Osteocyte (in vitro differentiated cells): Measurements from ENCODE around the gene SCGB3A2. TPM values are rescaled to one million over a fixed set of nuclear protein-coding genes. Genes with fewer than 3 reads are reported as not detected.

Source experiments
- DNase-seq: peaks from one replicate; pipeline ENCODE4 v3.0.0; 2021; ENCODE audit warnings: mixed read lengths; ENCODE audit not compliant: unreplicated experiment; ENCODE audit errors: extremely low spot score
- H3K27ac Mint-ChIP-seq: one replicate; pipeline ENCODE4 v1.8.0; 2021; ENCODE audit warnings: mild to moderate bottlenecking, mixed read lengths; ENCODE audit not compliant: unreplicated experiment
- H3K27me3 Mint-ChIP-seq: one replicate; pipeline ENCODE4 v1.8.0; 2021; ENCODE audit warnings: mixed read lengths; ENCODE audit not compliant: unreplicated experiment
- H3K36me3 Mint-ChIP-seq: one replicate; pipeline ENCODE4 v1.8.0; 2021; ENCODE audit warnings: mixed read lengths; ENCODE audit not compliant: unreplicated experiment
- H3K4me1 Mint-ChIP-seq: one replicate; pipeline ENCODE4 v1.8.0; 2021; ENCODE audit warnings: mixed read lengths; ENCODE audit not compliant: unreplicated experiment
- H3K4me3 Mint-ChIP-seq: one replicate; pipeline ENCODE4 v1.8.0; 2021; ENCODE audit warnings: mild to moderate bottlenecking, moderate library complexity, mixed read lengths; ENCODE audit not compliant: unreplicated experiment
- H3K9me3 Mint-ChIP-seq: one replicate; pipeline ENCODE4 v1.8.0; 2021; ENCODE audit warnings: mixed read lengths; ENCODE audit not compliant: unreplicated experiment
- total RNA-seq: library from RNA; stranded (reverse); gene quantifications from 2 replicates; pipeline ENCODE4 v1.2.1, GENCODE V29; 2021
- TF ChIP-seq, protein P1 (sequence below): fragments of 200-600 bp; sonication (generic); IDR thresholded peaks from 2 replicates; pipeline ENCODE4 v1.5.0; 2021; ENCODE audit warnings: antibody characterized with exemption, mild to moderate bottlenecking, moderate library complexity

Gene SCGB3A2
- total RNA-seq, 1 donor from 2014 or later: not detected

DNA sequence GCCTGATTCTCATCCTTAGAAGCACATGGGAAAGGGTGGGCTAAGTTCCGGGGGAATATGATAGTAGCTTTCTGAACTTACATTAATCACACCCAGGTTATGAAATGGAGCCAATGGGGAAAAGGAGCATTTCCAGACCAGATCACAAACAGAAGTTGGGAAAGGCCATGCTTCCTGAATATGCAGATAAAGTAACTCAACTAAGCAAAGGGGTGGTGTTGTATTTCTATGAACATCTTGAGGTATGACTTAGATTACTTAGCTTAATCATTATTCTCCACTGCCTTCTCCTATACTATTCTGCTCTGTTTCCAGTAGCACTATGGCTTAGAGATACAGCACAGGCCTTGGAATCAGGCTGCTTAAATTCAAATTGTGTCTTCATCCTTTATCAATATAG is 17.4 kb downstream of the SCGB3A2 start:
- TF ChIP-seq, protein P1, sequence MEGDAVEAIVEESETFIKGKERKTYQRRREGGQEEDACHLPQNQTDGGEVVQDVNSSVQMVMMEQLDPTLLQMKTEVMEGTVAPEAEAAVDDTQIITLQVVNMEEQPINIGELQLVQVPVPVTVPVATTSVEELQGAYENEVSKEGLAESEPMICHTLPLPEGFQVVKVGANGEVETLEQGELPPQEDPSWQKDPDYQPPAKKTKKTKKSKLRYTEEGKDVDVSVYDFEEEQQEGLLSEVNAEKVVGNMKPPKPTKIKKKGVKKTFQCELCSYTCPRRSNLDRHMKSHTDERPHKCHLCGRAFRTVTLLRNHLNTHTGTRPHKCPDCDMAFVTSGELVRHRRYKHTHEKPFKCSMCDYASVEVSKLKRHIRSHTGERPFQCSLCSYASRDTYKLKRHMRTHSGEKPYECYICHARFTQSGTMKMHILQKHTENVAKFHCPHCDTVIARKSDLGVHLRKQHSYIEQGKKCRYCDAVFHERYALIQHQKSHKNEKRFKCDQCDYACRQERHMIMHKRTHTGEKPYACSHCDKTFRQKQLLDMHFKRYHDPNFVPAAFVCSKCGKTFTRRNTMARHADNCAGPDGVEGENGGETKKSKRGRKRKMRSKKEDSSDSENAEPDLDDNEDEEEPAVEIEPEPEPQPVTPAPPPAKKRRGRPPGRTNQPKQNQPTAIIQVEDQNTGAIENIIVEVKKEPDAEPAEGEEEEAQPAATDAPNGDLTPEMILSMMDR: no peak
- H3K27me3 Mint-ChIP-seq: no peaks in the 10 kb centered on the region
- DNase-seq: no peak
- no peak overlapping the region for H3K27ac Mint-ChIP-seq
- peaks cover 11% of the 10 kb centered on the region for H3K4me1 Mint-ChIP-seq
- H3K9me3 Mint-ChIP-seq: no peaks in the 10 kb centered on the region
- no peak overlapping the region for H3K4me3 Mint-ChIP-seq
- no peaks in the 10 kb centered on the region for H3K36me3 Mint-ChIP-seq

DNA sequence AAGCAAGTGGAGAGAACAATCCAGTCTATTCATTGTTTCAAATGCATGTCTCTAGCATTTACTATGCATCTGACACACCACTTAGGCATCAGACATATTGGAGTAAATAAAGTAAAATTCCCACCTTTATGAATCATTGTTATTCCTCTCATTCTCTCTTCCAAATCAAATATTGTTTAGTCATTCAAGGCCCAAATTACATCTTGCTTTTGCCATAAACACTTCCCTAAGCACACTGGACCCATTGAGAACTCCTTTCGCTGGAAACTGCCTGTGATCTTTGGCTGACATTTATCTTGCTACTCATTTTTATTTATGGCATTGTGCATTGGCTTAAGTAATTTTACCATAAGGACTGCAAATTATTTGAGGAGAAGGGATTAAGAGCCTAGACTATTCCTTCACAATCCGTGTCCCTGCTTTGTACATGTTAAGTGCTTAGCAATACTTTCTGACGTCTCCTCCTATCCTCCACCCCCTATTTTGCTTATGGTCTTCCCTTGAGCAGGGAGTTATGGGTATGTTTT is 20.4 kb downstream of the SCGB3A2 start:
- TF ChIP-seq, protein P1: no peak
- Mint-ChIP-seq H3K27me3 (no peaks in the 10 kb centered on the region), H3K27ac (no peak overlapping the region), H3K9me3 (no peaks in the 10 kb centered on the region), H3K4me1 (peaks cover 6% of the 10 kb centered on the region), H3K4me3 (no peak overlapping the region), H3K36me3 (no peaks in the 10 kb centered on the region)
- DNase-seq: no peak

DNA sequence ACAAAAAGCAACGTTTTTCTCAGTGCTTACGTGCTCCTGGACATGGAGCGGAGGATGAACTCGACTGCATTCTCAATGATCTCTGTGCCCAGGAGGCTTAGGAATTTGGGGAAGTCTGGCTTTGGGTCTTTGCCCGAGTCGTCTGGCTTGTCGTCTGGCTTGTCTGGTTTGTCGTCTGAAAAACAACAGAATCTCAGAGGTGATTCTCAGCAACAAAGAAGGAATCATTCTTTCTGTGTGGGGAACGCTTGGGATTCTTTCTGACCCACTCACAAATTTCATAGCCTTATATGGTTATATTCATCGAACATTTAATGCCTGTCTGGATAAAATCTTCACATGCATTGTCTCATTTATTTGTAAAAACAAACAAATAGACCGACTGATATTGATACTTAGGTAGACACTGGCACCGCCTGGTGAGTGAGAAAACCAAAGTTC is 23.1 kb downstream of the SCGB3A2 start:
- no peaks in the 10 kb centered on the region for H3K36me3 Mint-ChIP-seq
- H3K27me3 Mint-ChIP-seq: no peaks in the 10 kb centered on the region
- H3K4me3 Mint-ChIP-seq: no peak overlapping the region
- H3K4me1 Mint-ChIP-seq: peaks cover 6% of the 10 kb centered on the region
- H3K27ac Mint-ChIP-seq: peak overlapping the region; percentile 16
- TF ChIP-seq, protein P1: no peak
- no peaks in the 10 kb centered on the region for H3K9me3 Mint-ChIP-seq
- DNase-seq: no peak

DNA sequence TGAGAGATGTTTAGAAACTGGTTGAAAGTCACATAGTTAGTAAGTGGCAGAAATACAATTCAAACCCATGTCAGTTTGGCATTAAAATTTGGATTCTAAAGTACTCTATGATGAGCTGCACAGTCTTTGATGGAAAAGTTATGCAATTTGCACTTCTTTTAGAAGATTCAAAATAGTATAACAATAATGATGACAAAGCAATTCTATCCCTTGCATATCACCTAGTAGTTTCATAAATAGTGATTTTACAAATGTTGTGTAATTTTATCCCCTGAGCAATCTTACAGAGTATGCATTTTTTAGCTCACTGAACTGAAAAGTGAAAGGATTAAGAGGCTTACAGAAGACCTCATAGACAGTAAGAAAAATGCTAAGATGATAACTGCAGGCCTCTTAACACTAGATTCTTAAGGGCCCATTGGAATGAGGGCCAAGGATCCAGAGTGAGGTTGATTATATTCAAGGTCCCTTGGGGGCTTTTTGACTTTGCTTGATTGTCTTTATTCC is 24.2 kb downstream of the SCGB3A2 start:
- H3K9me3 Mint-ChIP-seq: no peaks in the 10 kb centered on the region
- no peak overlapping the region for H3K4me3 Mint-ChIP-seq
- H3K27me3 Mint-ChIP-seq: no peaks in the 10 kb centered on the region
- DNase-seq: no peak
- no peaks in the 10 kb centered on the region for H3K36me3 Mint-ChIP-seq
- no peak overlapping the region for H3K27ac Mint-ChIP-seq
- TF ChIP-seq, protein P1: no peak
- peaks cover 8% of the 10 kb centered on the region for H3K4me1 Mint-ChIP-seq

DNA sequence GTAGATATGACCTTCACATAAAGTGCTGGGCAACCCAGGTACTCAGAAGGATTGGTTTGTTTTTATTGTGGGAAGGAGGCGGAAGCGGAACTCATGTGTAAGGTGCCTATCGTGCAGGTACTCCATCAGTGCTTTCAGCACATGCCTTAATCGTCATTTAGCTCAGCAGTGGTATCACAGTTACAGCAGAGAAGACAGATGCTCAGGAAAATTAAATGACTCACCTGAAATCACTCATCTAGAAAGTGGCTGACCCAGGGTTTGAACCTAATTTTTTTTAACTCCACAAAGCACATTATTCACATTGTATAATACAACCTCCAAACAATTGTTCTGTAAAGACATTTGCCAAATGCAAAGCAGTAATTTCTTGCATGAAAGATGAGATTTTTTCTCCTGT is 25.6 kb downstream of the SCGB3A2 start:
- Mint-ChIP-seq H3K4me3 (no peak overlapping the region), H3K27ac (no peak overlapping the region), H3K4me1 (peaks cover 8% of the 10 kb centered on the region), H3K36me3 (no peaks in the 10 kb centered on the region), H3K27me3 (peaks cover 4% of the 10 kb centered on the region), H3K9me3 (no peaks in the 10 kb centered on the region)
- TF ChIP-seq, protein P1: no peak
- no peak for DNase-seq
